ENCODE results near the gene DHRS7B.
"Not testable (repeated sequence)": the region's sequence is repeated elsewhere in the genome, so short reads cannot be mapped to it uniquely, and the experiment has no call there.

Gene DHRS7B

DNA sequence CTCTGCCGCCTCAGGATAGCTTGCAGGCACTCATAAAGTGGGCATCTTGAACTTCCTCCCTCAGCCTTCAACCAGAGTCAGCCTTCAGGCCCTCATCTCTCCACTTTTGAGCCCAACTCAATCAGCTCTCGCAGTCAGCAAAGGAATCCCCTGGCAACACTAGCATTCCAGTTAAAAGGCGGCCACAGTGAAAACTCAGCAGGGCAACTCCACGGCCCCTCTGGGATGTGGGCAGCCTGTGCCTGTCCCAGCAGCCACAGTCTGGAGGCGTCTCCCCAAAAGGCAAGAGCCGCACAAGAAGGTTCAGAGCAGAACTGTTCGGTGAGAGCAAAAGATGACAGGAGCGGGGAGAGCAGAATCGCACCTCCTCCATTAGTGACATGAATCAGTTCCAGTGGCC lies 78.2 kb downstream of the DHRS7B start:
- DNase-seq (ENCODE audit: low read depth in 2 of 2, low spot score in 1 of 2) = no peak

DNA sequence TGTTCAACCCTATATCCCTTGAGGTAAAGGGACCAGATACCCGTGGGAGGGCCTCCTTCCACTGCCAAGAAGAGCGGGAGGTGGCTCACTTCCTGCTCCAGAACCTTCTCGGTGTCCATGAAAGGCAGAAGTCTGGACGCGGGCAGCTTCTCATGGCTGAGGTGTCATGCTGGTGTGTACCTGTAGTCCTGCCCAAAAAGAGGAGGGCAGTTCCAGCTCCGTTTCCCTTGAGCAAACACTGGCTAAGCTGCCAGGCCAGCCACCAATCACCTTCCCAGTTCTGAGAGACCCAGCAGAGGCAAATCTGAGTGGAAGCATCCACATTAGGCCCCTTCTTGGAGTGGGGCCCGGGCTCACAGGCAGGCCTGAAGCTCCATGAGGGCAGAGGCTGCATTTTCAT lies 81.6 kb downstream of the DHRS7B start:
- no peak for DNase-seq (ENCODE audit: low read depth in 2 of 2, low spot score in 1 of 2)

DNA sequence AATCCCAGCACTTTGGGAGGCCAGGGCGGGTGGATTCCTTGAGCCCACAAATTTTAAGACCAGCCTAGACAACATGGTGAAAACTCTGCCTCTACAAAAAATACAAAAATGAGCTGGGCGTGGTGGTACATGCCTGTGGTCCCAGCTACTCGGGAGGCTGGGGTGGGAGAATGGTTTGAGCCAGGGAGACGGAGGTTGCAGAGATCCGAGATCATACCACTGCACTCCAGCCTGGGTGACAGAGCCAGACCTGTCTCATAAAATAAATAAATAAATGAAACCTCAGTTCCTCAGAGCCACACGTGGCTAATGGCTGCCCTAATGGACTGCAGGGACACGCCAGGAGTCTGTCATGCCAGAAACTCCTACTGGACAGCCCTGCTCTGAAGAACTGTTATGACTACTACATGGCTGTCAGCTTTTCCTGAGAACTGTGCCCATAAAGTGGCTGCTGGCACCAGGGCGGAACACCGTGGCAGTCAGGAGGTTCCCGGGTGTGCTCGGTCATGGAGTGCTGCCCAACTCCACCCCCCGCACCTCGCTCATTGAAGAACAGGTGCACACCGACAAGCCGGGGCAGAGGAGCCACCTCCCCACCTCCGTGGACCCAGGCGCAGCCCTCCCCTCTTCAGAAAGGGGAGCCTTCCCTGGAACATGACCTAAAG lies 82.9 kb downstream of the DHRS7B start:
- no peak for DNase-seq (ENCODE audit: low read depth in 2 of 2, low spot score in 1 of 2)

DNA sequence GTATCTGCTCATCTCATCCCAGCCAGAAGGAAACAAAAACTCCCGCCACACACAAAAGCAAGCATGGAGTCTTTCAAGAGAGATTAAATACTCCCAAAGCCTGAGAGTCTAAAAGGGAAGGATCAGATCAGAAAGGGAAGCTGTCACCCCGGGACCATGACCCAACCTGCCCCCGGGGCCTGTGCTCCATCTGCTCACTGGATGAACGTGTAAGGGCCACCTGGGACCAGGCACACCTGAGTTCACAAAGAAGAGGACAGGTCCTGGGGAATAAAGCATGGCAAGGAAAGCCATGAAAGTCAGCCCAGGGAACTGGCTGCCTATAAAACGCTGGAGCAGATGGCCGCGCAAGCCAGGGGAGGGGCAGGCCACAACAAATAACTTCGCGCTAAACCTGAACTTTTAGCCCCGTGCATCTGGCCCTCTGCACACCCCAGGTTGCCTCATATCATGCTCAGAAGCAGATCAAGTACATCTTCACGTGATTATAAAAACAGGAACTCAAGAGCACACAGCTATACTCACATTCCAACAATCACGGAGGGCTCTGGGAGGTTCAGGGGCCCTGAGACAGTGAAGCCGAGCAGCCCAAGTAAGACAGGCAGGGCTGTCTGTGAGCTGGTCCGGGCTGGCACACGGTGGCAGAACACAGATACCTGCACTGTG lies 83.8 kb downstream of the DHRS7B start:
- no peak for DNase-seq (ENCODE audit: low read depth in 2 of 2, low spot score in 1 of 2)

DNA sequence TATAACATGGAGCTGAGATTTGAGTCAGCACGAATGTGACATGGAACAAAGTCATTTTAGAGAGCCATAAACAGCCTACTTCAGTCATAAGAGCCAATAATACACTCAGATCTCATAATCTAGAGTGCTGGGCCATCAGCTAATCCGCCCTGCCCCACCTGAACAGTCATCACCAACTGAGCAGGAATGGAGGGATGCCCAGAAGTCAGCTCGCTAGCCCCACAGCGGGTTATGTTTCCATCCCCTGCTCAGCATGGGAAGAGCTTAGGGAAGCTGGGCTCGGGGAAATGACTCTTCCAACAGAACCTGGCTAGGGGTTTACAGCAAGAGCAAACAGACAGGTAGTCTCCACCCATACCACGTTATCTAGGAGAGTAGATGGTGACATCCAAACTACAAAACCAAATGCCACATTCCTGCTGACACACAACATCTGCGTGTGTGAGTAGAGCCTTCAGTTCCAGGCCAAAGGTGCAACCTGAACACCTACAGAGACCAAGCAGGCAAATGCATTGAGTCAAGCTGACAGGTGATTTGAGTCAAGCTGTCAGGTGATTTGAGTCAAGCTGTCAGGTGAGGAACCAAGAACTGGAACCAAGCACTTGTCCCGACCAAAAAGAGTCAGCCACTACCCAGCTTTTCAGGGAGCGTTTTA lies 85.2 kb downstream of the DHRS7B start:
- DNase-seq (ENCODE audit: low read depth in 2 of 2, low spot score in 1 of 2) = no peak

DNA sequence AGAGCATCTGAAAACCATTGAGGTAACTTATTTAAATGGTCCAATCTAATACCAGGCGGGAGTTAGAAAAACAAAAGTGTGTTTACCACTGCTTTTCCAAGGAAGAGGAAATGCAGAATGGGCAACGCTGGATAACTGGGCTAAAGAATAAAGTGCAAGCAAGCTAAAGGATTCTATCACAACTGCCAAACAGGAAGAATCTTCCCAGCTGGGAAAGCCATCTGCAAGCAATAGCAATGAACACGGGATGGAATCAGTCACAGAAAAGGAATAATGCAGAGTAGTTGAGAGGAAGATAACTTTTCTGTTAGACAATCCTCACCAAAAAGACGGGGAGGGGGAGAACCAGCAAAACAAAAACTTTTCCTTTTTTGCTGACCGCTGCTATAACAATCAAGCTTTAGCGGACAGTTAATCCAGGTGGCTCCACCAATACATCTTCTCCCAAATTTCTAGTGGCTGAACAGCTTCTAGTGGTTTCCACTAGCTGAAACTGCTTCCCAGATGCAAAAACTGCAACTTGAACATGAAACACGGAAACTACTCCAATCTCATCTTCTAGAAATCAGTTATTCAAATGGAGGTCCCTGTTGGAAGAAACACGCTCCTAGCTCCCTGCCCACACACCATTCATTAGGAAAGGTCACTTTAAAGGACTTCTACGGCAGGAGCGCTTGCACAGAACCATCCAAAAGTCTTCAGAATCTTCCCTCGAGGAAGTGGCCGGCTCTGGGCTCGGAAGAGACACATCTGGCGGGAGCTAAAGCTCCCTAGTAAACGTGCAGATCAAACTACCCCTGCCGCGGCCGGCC lies 86.3 kb downstream of the DHRS7B start:
- no peak for DNase-seq (ENCODE audit: low read depth in 2 of 2, low spot score in 1 of 2)

DNA sequence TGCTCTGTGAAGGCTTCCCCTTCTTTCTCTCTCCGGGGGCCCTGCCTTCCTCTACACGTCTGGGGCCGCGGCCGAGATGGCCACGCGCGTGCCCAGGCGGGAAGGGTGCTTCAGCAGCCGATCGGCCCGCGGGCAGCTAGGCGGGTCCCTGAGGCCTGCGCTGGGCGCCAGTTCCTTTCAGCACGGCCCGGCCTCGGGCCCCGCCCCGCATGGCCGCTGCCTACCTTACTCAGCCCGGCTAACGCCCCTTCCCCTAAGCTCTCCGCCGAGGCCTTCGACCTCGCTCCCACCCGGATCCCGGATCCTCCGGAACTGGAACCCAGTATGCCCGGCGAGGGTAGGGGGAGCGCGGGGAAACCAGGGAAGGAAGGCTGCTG lies 86.9 kb downstream of the DHRS7B start:
- no peak for DNase-seq (ENCODE audit: low read depth in 2 of 2, low spot score in 1 of 2)

DNA sequence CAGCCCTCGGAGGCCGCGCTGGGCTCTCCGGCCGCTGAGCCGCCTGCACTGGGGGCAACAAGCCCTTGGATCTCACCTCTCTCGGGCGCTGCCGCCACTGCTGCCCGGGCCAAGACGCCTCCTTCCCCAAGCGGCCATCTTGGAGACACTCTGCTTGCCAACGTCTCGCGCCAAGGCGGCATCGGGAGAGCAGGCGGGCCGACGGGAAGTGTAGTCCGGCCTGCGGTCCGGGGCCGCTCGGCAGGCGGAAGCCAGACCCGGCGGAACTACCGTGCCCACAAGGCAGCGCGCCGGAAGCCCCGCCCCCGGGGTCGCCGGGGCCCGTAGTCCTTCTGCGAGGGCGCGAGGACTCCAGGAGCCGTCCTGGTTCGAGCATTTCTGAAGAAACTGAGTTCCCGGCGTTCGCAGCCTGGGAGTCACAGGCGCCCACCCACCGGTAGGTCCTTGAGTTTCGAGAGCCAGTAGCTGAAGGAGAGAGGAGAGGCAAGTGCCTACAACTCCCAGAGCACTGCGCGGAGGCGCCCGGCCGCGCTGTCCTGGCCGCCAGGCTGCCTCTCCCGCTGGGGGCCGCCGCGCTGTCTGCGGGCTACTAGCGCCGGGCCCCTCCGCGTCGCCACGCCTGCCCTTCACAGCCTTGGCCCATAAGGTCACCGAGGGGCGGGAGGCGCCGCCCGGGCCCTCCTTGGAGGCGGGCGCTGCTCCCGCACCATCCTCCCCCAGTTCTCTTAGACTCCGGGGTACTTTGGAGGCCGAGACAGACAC lies 87.4 kb downstream of the DHRS7B start, which contains the start of gene TMEM11:
Gene TMEM11, minus strand, starts transcription at position 147 of the 762 bp plus-strand sequence. Its CDS starts 9 bp downstream, at position 138.
- DNase-seq (ENCODE audit: low read depth in 2 of 2, low spot score in 1 of 2) = peak; percentile 76 to 87

DNA sequence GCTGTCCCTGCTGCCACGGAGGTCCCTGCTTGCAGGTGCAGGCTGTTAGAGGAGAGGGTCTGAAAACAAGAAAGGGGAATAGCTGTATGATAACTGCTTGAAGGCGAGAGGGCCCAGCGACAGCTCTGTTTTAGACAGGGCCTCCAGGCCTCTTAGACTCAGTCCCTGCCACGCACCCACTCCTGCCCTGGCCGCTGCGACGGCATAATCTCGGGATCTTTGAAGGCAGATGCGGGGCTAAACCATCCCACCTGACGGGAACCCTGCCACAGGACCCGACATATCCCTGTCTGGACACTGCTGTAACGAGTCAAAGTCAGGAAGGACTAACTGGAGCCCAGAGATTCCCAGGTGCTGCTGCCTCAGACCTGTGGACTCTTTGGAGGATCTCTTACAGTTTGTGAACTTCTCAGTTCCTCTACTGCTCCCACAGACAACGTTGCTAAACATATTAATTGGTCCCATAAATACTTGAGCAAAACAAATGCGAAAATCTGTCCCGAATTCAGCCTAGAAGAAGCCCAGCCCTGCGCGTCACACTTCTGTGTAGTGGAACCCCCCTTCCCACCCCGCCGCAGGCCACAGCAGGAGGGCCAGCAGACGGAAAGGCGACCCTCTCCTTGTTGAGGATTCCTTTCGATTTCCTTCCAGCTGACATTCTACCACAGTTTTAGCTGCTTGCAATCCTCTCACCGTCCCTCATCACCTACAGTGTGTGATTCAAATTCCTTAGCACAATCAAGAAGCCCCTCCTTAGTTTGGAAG lies 88.2 kb downstream of the DHRS7B start:
- no peak for DNase-seq (ENCODE audit: low read depth in 2 of 2, low spot score in 1 of 2)

DNA sequence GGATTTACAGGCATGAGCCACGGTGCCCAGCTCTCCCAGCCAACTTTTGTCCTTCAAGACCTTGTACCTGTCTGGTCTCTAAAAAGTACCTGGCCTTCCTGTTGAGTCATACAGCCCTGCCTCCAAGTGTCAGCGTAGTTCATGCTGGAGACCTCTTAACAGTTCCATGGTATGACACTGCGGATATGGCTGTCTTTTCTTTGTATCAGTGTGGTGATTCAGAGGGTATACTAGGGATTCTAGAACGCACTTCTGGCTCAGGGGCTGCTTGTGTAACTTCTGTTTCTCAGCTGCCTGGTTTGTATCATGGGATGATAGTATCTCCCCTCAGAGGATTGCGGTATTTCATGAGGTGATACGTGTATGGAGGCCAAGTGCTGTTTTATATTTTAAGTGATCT lies 89.2 kb downstream of the DHRS7B start:
- no peak for DNase-seq (ENCODE audit: low read depth in 2 of 2, low spot score in 1 of 2)

DNA sequence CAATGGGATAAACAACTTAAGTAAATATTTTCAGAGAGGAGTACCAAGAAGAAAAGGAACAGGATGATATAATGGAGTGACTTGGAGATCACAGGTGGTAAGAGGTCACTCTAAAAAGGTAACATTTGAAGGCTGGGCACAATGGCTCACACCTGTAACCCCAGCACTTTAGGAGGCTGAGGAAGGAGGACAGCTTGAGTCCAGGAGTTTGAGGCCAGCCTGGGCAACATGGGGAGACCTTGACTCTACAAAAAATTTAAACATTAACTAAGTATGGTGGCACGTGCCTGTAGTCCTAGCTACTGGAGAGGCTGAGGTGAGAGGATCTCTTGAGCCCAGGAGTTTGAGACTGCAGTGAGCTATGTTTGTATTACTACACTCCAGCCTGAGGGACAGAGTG lies 90.6 kb downstream of the DHRS7B start:
- no peak for DNase-seq (ENCODE audit: low read depth in 2 of 2, low spot score in 1 of 2)

DNA sequence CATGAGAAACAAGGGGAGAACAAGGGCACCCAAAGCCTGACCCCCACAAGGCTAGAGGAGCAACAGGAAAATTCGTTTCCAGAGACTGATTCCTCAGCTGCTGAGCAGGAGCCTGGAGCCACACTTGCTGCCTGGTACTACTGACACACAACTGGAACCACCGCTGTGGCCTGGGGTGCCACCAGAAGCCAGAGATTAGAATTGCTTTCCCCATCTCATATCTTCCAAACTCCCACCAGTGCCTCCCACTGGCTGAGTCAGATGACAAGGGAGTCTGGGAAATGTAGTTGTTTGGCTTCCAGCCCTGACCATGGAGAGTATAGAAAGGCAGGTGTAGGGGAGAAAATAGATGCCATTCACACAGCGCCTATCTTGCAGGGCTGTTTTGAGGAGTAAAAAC lies 91.3 kb downstream of the DHRS7B start:
- DNase-seq (ENCODE audit: low read depth in 2 of 2, low spot score in 1 of 2) = no peak

DNA sequence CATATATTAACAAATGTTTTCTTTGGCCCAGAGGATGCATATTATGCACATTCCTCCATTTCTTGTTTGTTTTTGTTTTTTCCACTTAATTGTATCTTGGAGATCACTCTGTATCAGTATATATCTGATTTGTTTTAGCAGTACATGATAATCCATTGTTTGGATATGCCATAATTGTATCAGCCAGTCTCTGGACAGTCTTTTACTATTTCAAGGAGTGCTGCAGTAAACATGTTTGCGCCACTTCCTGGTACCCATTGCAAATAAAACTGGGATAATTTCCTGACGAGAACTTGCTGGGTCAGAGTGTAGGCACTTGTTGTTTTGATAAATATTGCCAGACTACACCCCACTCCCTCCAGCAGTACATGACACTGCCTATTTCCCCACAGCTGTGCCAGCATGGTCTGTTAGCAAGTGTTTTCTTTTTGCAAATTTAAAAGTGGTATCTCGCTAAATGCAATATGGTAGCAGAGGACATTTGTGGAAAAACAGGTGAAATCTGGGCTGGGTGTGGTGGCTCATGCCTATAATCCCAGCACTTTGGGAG lies 92.1 kb downstream of the DHRS7B start:
- DNase-seq (ENCODE audit: low read depth in 2 of 2, low spot score in 1 of 2) = no peak

DNA sequence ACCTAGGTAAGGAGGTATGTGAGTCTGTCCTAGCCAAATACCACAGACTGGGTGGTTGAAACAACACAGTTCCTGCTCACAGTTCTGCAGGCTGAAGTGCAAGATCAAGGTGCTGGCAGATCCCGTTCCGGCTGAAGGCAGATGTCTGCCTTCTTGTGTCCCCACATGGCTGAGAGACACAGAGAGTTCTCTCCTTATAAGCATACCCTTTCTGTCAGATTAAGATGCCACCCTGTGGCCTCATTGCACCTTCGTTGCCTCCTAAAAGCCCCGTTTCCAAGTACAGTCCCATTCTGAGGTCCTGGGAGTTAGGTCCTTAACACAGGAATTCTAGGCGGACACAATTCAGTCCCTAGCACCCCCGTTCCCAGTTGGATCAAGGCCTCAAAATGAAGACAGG lies 96.3 kb downstream of the DHRS7B start:
- no peak for DNase-seq (ENCODE audit: low read depth in 2 of 2, low spot score in 1 of 2)

DNA sequence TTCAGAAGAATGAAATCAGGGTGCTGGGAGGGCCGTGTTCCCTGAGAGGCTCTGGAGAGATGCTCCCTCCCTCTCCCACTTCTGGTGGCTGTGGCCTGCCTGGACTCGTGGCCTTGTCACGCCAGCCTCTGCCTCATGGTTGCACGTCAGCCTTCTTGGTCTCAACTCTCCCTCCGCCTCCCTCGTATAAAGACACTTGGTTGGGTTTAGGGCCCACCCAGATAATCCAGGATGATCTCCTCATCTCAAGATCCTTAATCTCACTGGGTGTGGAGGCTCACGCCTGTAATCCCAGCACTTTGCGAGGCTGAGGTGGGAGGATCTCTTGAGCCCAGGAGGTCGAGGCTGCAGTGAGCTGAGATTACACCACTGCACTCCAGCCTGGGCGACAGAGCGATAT lies 100.5 kb downstream of the DHRS7B start:
- DNase-seq (ENCODE audit: low read depth in 2 of 2, low spot score in 1 of 2) = not testable (repeated sequence)

DNA sequence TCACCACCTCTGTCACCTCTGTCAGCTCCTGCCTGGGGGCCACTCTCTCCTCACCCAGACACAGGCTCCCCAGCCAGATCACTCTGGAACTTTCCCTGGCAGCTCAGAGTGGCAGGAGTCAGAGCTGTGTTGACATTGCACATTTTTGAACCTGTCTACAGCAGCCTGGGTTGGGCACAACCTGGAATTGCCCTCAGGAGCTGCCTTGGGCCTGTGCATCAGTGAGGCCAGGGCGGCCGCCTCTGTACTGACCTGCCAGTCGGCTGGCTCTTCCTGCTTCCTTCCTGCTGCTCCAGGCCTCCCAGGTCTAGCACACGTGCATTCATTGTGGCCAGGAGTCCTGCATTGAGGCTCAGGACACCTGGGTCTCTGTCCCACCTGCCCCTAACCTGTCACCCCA lies 101.3 kb downstream of the DHRS7B start:
- DNase-seq (ENCODE audit: low read depth in 2 of 2, low spot score in 1 of 2) = no peak

DNA sequence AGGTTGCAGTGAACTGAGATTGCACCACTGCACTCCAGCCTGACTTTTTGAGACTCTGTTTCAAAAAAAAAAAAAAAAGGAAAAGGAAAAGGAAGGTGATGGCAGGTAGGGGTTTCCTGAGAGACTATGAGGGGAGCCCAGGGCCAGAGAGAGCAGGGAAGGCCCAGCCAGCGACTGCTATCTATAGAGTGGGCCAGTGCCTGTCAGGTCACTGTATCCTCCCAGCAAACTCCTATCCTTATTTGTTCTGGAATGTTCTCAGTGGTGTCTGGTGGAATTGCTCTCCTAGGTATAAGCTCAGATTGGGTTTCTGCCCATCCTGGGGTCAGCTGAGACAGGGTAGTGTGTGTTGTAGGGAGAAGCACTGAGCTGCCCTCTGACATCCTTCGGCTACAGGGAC lies 102.1 kb downstream of the DHRS7B start:
- DNase-seq (ENCODE audit: low read depth in 2 of 2, low spot score in 1 of 2) = no peak

DNA sequence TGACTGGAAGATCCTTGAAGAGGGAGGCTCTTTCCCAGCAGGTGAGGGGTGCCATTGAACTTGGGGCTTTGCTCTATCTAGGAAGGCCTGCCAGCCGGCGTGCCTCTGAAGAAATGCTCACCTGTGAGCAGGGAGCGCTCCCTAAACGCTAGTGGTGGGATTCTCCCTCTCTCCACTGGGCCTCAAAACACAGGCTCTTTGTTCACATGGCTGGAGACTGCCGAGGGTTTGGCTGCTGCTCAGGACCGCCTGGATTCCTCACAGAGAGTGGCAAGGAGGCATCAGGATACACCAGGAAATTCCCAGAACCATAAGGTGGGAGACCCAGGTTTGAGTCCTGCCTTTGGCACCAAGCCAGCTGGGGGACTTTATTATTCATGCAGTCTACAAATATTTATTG lies 104.8 kb downstream of the DHRS7B start:
- no peak for DNase-seq (ENCODE audit: low read depth in 2 of 2, low spot score in 1 of 2)

DNA sequence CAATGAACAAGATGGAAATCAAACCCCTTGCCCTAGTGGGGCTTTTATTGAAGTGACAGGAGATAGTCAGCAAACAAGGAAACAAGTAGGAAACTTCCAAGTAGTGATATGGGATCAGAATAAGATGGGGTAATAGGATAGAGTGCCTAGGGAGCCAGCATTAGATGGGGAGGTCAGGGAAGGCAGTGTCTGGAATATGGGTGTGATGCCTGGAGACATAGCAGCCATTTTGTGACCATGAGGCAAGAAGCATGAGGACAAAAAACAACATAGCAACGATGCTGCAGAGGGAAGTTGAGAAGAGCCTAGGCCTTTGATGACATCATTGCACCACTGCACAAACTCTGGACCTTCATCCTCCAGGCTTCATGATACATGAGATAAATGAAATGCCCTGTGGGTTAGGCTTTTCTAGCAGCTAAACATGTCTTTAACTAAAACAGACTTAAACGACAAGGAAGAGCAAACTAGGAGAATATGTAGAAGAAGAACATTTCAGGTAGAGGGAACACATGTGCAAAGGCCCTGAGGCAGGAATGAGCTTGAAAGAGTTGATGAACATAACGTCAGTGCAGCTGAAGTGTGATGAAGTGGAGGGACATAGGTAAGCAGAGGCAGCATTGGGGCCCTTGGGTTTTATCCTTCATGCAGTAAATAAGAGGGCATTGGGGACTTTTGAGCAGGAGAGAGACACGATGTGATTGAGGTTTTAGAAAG lies 105.4 kb downstream of the DHRS7B start:
- no peak for DNase-seq (ENCODE audit: low read depth in 2 of 2, low spot score in 1 of 2)
